GM19099 (cell line): ENCODE results near the gene LAMC2.

Source experiments
- POLR2A ChIP-seq: IDR thresholded peaks from 3 replicates; pipeline ENCODE4 v1.6.1; 2011; ENCODE audit warnings: low read depth; ENCODE audit not compliant: insufficient read length; ENCODE audit errors: extremely low read depth

The LAMC2 gene

DNA sequence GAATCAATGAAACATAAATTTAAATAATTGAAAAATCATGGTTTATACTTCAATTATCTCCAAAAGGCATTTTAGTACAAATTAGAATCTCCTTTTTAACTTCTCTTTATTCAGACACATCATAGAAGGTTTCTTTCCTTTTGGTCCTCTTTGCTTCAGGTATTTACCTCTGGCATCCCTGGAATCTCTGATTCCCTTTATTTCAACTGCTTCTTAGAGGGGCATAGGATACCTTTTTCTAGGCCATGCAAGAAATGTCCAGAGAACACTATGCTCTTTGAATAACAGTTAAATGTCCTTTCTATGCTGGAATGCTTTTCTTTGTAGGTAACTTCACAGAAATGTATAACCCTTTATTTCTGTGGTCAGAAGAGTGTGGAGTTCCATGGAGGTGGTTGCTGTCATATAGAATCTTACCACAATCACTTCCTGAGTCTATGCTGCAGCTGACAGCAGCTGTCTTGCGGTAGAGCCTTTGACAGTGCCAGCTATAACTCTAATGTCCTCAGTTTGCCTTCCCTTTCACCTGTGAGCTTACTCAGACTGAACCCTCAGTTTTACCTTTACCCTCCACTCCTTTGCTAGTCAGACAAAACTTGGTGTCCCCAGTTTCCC is 8.6 kb downstream of the LAMC2 start:
- TF ChIP-seq POLR2A, result no peak

DNA sequence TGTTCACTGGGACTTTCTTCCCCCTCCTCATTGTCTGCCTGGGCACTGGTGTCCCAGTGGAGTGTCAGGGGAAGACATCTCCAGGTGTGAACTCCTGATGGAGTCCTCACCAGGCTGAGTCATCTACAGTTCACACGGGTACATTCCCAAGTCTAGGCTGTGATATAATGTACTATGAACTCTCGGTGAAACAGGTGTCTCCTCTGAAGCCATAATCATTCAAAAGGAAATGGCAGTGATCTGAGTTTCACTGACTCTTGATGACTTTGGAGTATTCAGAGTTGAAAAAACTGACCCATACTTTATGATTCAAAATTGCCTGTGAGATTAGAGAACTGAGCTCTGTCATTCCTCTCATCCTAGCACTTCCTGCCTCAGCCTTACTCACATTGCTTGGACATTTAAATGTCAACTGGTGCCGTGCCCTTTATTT is 9.1 kb downstream of the LAMC2 start:
- TF ChIP-seq POLR2A, result no peak

DNA sequence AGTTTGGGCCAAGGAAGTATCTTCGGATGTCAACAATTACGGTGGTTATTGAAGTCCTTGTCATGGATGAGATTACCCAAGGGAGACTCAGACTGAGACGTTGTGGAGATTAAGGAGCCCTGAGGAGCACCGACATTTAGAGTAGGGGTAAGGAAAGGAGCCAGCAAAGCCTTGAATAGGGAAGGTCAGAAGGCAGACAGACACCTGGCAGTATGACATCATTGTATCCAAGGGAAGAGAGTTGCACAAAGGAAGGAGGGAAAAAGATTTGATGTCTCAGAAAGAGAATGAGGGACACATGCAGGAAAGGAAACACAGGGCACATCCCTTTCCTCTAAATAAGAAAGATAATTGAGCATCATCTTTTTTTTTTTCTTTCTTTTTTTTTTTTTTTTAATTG is 11.7 kb downstream of the LAMC2 start:
- no peak for TF ChIP-seq POLR2A

DNA sequence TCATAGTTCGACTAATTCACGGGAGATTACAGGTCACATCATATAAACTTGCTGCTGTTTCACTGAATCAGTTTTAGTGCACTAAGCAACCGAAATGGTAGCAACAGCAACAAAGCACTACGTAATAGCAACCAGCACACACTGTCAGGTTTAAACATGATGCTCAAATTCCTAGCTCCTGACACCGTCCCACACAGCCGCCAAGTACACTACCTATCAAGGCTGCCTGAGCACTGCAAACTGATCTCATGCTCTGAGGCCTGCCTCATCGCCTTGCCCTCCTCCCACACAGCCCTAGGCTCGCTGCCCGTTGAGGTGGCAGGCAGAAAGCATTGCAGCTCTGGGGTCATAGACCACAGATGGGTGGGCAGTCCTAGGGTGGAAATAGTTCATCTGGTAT is 12.4 kb downstream of the LAMC2 start:
- no peak for TF ChIP-seq POLR2A

DNA sequence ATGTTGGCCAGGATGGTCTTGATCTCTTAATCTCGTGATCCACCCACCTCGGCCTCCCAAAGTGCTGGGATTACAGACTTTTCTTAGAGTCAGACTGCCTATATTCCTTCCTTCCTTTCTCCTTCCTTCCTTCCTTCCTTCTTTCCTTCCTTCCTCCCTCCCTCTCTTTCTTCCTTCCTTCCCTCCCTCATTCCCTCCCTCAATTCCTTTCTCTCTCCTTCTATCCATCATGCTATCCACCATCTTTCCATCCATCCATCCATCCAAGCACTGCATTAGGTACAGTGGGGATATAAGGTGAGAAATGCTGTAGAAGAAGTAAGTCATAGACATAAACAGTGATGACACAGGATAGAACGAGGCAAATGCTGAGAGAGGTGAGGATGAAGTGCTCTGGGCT is 13.2 kb downstream of the LAMC2 start:
- TF ChIP-seq POLR2A, result no peak

DNA sequence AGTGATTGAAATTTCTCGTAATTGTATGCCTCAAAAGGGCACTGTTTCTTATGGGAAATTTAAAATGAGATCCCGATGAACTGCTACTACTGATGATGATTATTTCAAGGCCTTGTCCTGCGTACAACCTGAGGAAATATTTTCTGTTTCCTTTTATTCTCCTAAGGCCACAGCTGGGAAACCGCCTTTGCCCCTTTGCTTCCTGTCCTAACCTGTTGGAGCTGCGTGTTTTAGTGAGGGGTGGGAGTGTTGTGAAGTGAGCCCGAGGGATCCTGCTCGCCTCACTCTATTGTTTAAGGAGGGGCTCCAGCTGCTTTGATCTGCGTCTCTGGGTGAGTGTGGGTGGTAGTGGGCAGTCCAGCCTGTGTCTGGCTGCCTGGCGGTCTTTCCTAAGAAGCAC is 14.4 kb downstream of the LAMC2 start:
- TF ChIP-seq POLR2A, result no peak

DNA sequence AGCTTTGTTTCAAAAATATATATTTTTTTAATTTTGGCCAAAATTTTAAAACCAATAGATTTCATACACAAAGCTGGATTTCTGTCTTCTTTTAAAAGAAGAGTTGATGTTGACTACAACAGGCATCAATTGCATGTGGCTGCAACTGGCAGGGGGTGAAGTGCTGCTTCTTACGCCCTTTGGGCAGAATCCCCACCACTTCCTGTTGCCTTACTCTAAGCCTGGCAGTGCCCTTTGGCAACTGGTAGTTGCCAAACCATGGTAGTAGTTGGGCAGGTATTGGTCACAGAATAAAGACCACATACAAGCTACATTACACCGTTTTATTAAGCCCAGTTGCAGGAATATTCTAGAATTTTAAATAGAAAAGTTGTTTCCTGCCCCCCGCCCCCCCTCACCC is 17.0 kb downstream of the LAMC2 start:
- TF ChIP-seq POLR2A, result no peak

DNA sequence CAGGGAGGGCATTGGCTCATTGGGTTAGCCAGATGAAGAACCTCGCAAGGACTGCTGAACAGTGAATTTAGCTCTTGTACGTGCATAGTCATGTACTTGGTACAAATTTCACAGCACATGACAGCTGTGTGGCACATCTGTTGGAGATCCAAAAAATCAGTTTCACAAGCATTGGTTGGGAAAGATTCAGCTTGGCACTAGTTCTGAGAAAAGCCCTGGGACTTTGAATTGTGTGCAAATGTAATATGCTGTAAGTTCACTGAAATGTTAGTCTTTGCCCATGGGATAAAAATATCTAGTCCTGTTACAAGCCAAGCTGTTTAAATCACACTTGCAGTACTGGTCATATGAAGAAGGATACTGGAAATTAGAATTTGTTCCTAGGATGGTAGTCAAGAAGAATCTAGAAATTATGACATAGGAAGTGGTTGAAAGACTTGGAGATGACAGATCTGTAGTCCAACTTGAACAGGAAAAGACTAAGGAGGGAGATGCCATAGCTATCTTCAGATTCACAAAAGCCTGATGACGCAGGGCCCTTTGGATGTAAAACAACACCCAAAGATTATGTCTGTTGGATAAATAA is 19.2 kb downstream of the LAMC2 start:
- no peak for TF ChIP-seq POLR2A

DNA sequence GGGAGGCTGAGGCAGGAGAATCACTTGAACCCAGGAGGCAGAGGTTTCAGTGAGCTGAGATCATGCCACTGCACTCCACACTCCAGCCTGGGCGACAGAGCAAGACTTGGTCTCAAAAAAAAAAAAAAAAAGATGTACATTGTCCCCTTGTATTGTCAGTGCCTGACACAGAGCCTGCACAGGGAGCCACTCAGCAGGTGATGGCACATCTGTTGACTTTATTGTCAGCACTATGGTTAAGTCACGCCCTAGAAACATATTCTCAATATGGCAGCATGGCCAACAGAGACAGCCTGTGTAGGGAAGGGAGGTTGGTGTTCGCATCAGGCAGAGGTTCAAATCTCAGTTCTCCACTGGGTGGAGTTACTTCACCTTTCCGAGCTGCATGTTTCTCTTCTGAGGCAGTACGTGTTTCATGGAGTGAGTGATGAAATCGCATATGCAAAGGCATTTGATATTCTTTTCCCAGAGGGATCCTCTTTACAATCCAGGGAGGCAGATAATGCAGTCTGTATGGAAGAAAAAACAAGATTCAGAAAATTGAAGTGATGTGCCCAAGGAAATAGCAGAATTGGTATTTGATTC is 20.6 kb downstream of the LAMC2 start:
- no peak for TF ChIP-seq POLR2A

DNA sequence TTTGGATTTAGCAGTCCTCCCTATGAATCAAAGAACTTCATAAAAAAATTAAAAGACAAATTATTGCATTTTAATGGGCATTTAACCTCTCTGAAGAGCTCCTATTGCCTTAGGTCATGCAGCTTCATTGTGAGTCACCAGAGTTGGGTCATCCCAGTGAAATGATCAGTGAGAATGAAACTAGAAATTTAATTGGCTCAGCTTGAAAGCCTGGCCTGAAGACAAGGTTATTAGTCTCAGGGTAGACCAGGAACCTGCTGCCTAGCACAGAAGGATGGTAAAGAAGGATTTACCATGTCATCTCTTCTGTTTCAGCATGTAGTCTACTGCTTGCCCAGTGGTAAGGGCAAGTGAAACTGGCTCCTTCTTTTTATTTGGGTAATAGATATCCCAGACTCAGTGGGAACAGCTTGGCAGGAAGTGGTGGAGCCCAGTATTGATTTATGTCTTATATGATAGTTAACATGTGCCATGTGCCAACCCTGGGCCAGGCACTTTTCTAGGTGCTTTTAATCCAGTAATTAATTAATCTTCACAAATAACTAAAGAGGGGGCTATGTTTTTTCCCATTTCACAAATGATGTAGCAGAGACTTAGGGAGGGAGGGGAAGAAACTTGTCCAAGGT is 23.6 kb downstream of the LAMC2 start:
- no peak for TF ChIP-seq POLR2A

DNA sequence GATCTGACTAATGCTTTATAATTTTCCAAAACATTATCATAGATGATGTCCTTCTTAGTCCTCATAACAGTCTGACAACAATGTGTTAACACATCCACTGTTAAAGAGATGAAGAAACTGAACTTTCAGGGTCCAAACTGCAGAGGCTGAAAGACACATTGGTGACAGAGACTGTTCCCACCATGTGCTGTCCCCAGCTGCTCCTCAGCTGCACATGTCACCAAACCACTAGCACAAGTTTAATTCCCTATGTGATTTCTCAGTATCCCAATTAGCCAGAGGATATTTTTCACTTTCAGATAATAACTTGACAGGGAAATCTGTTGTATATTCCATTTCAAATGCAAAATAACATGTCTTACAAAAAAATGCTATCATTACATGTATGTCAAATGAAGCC is 24.6 kb downstream of the LAMC2 start:
- TF ChIP-seq POLR2A, result no peak

DNA sequence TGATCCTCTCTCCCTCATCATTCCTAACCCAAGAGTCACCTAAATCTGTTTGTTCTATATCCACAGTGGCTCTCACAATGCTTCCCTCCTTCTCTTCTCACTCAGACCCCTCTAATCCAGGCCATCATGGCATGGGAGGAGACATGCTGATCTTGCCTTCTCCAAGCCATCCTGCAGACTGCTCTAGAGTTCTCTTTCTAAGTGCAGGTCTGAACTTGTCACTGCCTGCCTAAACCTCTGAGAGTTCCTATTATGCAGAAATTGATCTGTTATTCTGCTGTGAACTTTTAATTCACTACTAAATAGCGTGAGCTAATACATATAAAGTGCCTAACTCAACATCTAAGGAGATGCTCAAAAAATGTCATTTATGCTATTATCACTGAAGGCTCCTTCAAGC is 26.8 kb downstream of the LAMC2 start:
- no peak for TF ChIP-seq POLR2A

DNA sequence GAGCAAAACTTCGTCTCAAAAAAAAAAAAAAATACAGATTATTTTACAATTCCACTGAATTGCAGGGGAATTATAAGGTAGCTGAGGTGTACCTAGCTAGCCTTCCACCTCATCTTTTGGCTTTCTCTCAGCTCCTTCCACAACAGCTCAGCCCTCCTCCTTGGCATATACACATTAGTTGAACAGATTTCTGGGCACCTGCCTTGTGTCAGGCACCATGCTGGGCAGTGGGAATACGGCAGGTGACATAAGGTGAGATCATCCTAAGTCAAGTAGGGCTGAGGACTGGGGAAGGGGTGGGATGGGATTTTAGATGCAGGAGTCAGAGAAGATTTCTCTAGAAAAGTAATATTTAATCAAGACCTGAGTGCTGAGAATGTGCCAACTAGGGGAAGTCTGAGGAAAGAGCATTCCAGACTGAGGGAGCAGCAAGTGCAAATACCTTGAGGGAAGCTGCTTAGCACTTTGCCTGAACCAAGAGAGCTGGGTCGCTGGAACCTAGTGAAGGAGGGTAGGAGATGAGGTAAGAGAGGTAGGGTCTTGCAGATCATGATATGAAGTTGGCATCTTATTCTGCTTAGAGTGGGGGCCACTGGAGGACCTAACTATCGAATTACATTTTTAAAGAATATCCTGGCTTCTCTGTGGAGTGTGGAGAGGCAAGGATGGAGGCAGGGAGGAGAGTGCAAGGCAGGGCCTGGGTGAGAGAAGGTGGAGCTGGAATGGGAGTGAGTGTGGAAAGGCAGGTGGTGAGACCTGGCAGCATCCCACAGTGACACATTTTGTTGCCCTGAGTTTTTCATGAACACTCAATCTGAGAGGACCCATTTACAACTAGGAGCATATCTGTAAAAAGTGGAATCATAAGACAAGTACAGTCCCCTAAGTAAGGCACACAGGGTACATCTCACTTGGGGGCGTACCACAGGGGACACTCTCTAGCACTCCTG is 28.2 kb downstream of the LAMC2 start:
- TF ChIP-seq POLR2A, result no peak

DNA sequence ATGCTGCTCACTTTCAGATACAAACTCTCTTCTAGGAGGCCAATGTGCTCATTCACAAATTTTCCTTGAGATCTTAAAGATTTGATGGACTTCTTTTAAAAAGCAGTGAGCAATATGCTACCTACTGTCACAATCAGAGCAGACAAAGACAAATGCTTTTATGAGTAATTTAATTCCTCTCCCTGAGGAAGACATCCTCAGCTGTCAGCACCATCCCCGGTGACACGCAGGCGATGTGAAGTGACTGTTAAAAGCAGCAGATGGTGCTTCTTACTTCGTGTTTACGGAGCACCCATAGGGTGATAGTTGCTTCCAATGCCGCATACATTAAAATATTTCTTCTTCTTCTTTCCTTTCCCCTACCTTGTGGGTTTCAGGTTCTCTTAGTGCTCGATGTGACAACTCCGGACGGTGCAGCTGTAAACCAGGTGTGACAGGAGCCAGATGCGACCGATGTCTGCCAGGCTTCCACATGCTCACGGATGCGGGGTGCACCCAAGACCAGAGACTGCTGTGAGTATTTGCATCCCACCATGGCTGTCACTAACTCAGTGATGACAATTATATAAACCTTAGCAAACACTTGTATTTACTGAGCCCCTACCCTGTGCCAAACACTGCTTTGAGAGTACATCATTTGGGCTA is 29.1 kb downstream of the LAMC2 start:
- no peak for TF ChIP-seq POLR2A

DNA sequence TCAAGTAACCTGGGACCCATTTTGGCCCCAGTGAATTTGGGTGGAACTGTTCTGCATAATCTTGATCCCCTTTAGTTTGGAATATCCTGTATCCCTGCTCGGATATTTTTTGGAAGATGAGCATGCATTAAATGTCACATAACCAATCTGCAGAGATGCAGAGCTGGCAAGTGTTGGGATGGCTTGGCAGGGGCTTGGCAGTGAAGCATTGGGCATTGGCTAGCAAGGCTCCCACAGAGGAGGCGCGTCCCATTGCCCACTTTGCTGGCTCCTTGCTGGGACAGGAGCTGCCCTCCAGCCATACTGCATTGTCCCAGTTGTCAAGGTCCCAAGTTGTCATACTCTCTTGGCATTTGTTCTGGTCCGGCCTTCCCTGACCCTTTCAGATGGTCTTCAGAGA is 29.9 kb downstream of the LAMC2 start:
- no peak for TF ChIP-seq POLR2A
